ENCODE results near the gene DUSP5. TPM values are rescaled to one million over a fixed set of nuclear protein-coding genes. Genes with fewer than 3 reads are reported as not detected.

DUSP5 gene
- total and polyA plus RNA-seq, 2 of the 8 experiments (the other 6 are each of a cell fraction or from before 2014, with no cell fraction given) = 13.6 to 30.3 TPM

GRCh38 chr10:110512461-110513187 lies 14.9 kb downstream of the DUSP5 start:
- Histone ChIP-seq H2AK5ac (ENCODE audit: low read depth, low read length) (no peak overlapping the region), H2BK12ac (ENCODE audit: low read depth, low read length) (no peak overlapping the region), H3K18ac (ENCODE audit: extremely low read depth, low read length) (no peak overlapping the region), H3K79me1 (ENCODE audit: low read depth, low read length) (no peaks in the 10 kb centered on the region; the same call in 1 of the 2 replicates), H3K4me2 (ENCODE audit: insufficient read depth in 1 of 2, low read depth in 2 of 2, low read length in 2 of 2) (no peak overlapping the region), H3K23me2 (ENCODE audit: low read depth, low read length) (no peaks in the 10 kb centered on the region), H4K20me1 (replicated peaks in 1 of 2; ENCODE audit: control insufficient read depth in 1 of 2, insufficient read depth in 2 of 2, low read length in 2 of 2) (no peaks in the 10 kb centered on the region), H3K27me3 (replicated peaks in 1 of 4; ENCODE audit: control insufficient read depth in 3 of 4, extremely low read depth in 1 of 4, insufficient read depth in 3 of 4, low read length in 3 of 4) (no peaks in the 10 kb centered on the region), H3K23ac (ENCODE audit: insufficient read length) (no peak overlapping the region), H2BK120ac (replicated peaks; ENCODE audit: low read depth, low read length) (no peak overlapping the region), H3K27ac (ENCODE audit: low read depth, low read length) (no peak overlapping the region), H2AFZ (ENCODE audit: low read length) (no peak overlapping the region), H3K4me3 (ENCODE audit: extremely low read depth in 1 of 4, insufficient read depth in 2 of 4, low read depth in 3 of 4, low read length in 4 of 4) (no peak overlapping the region), H2BK15ac (ENCODE audit: low read length) (no peak overlapping the region), H2BK5ac (ENCODE audit: low read depth, low read length) (no peak overlapping the region), H3K4me1 (replicated peaks in 1 of 4; ENCODE audit: control insufficient read depth in 3 of 4, insufficient read depth in 4 of 4, low read length in 3 of 4) (no peaks in the 10 kb centered on the region), H3K14ac (ENCODE audit: insufficient read length) (no peak overlapping the region), H4K5ac (ENCODE audit: insufficient read length, low read depth, low read length) (no peak overlapping the region), H3K79me2 (ENCODE audit: control insufficient read depth in 1 of 2, insufficient read depth in 2 of 2, low read length in 2 of 2) (no peaks in the 10 kb centered on the region), H4K8ac (ENCODE audit: extremely low read depth, insufficient read depth, low read length) (no peak overlapping the region), H4K91ac (replicated peaks; ENCODE audit: insufficient read length, low read length) (no peak overlapping the region), H3K4ac (replicated peaks; ENCODE audit: insufficient read length, low read depth, low read length) (no peak overlapping the region), H3K9ac (replicated peaks in 1 of 4; ENCODE audit: extremely low read depth in 1 of 4, low read depth in 3 of 4, low read length in 3 of 4) (no peak overlapping the region), H3K9me3 (ENCODE audit: insufficient read depth in 2 of 2, low read depth in 1 of 2, low read length in 1 of 2) (no peaks in the 10 kb centered on the region), H2BK20ac (ENCODE audit: low read length) (no peak overlapping the region), H3K56ac (replicated peaks; ENCODE audit: insufficient read length, low read depth, low read length) (no peak overlapping the region), H3K36me3 (ENCODE audit: control insufficient read depth in 2 of 4, insufficient read depth in 4 of 4, low read length in 3 of 4) (peaks cover 5 to 25% (median 8%) of the 10 kb centered on the region in 4 experiments; a peak in 6 of 8 replicates)
- DNase-seq (ENCODE audit: low read depth in 1 of 2, low spot score in 2 of 2) = no peak
- no peak for FAIRE-seq
- CTCF ChIA-PET (ENCODE audit: partially characterized antibody) = interaction anchor here (0.6 to 1.5 kb wide), 6 partner anchors 31 to 1743 kb away, joined by 3 to 5 read pairs (median 4); no protein-coding TSS in a partner anchor
- whole genome bisulfite sequencing, 2 experiments (ENCODE audit: extremely low coverage in 1 of 2, insufficient coverage in 1 of 2, insufficient read length in 1 of 2, insufficient replicate concordance in 2 of 2, low coverage in 1 of 2, low lambda C conversion rate in 2 of 2, missing lambda C conversion rate in 1 of 2) = 73% methylated on average over 5 of the region's 5 CpGs; no CpG with 5 or more reads in 1 of the 2 experiments
- POLR2A ChIA-PET (ENCODE audit: partially characterized antibody) = interaction anchor here (1.0 to 1.8 kb wide), 3 partner anchors 14 to 25 kb away, joined by 3 to 7 read pairs (median 4); no protein-coding TSS in a partner anchor
- TF ChIP-seq SIRT6 (IDR thresholded peaks at IDR 0.05; ENCODE audit: low read length) = no peak
- no peak for TF ChIP-seq KDM4A (IDR thresholded peaks at IDR 0.05; ENCODE audit: low read depth, low read length, severe bottlenecking)
- peak; percentile 48; the same call in 1 of the 2 replicates for TF ChIP-seq POLR2AphosphoS5 (IDR thresholded peaks at IDR 0.05; ENCODE audit: low read depth, low read length)
- no peak for TF ChIP-seq BRCA1 (IDR thresholded peaks at IDR 0.05; ENCODE audit: low read depth, low read length)
